GM18907 (cell line): ENCODE data around the gene KCNQ1OT1.

Source experiments
- ATAC-seq: cut with Tn5 transposase; IDR thresholded peaks from one replicate; pipeline ENCODE4 v1.9.1; 2021; ENCODE audit warnings: mild to moderate bottlenecking, moderate library complexity; ENCODE audit not compliant: unreplicated experiment

KCNQ1OT1 gene

DNA sequence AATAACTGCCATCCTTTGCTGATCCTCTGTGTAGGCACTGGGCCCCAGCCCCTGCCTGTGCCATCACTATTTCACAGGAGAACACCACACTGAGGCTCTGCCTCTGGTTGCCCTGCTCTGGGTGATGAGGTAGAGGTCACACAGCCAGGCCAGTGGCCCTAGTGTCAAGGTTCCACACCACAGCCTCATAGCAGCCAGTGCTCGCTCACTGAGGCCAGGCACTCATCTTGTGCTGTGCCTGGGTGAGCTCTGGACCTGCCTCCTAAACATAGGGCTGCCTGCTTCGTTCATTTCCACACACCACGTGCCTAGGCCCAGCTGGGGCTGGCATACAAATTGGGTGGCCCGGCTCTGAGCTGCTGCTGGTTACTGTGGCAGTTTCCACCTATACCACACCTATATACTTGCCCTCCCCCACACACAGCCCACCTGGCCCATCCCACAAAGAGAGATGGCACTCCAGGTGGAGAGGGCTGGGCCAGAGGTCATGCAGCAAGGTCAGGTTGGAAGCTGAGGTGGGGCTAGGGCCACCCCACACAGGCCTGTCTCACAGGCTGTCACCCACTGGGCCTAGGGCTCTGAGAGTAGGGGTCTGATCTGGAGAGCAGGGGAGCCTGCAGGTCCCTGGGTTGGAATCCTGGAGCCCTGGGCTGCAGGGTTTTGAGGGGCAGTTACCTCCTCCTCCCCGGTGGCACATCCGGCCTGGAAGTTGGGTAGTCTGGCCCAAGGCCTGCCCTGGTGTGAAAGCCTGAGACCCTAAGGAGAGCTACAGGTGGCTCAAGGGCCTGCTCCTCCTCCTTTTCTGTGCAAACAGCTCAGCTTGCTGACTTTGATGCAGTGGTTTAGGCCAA is 11.2 kb downstream of the KCNQ1OT1 start:
- no peak for ATAC-seq

DNA sequence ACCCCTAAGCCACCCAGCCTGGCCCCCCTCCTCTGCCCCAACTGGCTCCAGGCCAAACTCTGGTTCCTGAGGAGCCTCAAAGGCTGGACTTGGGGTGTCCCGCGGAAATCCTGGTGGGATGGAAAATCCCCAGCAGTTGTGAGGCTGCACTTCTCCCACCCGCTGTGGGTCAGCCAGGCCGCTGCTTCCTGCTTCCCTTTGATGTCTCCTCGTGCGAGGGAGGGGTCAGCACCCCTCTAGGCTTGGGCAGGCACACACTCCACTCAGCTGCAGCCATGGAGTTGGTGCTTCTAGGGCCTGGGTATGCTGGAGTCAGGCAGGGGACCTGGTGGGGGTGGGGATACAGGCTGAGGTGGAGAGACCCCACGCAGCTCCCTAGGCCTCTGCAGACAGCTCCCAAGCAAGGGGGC is 12.0 kb downstream of the KCNQ1OT1 start:
- no peak for ATAC-seq

DNA sequence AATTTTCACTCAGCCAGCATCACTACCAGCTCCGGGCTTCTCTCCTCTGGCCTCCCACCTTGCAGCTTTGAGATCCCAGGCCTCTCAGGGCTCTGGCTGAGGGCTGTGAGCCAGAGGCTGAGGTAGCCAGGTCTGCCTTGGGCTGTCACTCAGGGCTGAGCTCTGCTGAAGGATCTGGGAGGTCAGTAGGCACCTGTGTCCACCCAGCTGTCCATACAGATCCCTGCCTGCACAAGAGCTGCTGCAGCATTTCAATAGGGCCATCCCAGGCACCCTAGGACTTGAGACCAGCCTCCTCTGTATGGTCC is 12.6 kb downstream of the KCNQ1OT1 start:
- ATAC-seq, result no peak

DNA sequence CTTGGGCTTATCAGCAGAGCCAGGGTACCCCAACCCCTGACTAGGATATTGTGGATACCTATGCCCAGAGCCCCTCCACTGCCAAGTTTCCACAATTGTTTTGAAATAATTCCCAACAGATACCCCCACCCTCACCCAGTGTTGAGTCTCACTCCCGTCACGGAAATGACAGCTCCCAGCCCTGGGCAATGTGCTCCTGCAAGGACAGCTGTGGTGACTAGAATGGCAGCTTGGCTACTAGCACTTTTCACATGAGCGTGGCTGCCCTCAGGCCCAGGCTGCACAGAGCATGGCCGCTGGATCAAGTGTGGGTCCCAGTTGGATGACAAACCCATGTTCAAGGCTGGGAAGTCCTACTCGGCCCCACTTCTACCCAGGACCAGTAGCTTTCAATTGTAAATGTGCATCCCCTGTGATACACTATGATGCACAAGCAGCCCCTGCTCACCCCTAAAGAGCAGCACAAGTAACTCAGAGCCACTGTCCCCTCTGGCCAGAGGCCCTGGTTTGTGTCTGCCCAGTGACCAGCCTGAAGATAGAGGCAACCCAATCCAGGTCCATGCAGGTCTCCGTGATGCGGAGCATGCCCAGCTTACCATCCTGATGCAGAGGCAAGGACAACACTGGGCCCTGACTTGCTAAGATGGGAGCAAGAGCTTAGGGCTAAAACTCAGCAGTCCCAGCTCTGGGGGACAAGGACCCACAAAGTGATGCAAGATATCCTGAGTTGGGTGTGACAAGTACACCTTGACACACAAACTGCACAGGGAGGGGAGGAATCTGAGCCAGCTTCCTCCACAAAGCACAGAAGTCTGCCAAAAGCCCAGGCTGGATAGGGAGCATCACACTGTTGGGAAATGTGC is 13.2 kb downstream of the KCNQ1OT1 start:
- no peak for ATAC-seq

DNA sequence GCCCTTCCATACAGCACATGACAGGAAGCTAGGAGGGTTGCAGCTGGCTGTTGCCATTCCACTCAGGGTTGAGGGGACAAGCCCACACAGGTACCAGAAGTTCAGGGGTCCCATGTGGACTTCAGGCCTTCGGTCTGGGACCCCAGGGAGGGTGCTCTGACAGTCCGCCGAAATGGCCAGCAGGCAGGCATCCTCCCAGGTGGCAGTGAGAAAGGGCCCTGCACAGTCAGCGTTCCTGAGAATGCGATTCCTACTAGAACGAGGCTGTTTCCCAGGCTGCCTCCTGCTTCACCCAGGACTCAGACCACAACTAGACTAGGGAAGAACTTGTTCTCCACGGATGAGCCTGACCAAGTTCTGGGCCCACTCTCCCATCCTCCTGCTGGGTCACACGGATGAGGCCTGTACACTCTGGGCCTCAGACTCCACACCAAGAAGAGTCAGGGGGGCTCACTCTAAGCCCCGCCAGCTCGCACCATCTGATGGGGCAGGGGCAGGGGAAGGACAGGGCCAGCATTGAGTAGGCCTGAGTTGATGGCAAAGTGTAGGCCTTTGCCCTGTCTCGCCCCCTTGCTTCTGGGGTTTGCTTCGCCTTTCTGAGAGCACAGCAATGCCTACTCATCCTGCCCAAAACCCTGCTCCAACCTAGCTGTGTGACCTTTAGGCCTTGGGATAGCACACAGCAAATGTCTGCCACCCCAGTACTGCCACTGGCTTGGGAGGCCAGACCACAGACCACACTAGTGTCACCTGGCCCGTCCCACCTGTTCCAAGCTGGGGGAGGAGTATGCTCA is 14.0 kb downstream of the KCNQ1OT1 start:
- no peak for ATAC-seq

DNA sequence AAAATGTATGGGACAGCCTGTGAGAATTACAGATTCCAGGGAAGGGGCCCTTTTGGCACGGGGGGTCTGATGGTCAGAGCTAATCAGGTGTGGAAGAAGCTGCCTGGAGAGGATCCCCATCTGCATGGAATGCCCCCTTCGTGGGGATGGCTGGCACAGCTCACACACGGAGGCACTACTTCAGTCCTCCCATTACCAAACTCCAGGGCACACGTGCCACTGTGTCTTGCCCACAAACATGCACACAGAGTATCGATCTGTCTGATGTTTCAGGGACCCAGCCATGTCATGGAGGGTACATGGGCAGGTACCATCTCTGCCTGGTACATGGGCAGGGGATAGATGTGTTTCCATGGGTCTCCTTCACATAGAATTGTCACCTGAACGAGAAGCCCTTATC is 14.7 kb downstream of the KCNQ1OT1 start:
- no peak for ATAC-seq

DNA sequence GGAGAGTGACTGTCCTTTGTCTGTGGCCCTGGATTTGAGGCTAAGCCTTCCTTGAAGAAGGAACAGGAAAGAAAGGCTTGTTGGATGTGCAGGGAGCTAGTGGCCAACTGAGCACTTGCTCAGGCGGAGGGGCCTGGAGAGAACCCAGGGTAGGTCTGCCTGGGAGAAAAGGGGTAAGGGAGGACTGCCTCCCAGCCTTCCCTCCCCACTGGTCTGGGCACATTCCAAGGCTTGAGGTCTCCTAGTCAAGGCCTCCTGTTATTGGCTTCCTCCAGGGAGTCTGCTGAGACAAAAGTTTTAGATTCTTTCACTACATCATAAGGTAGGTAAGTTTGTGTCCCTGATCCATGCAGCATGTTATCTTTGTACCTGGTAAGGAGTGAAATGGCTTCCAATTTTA is 15.2 kb downstream of the KCNQ1OT1 start:
- ATAC-seq, result no peak

GRCh38 chr11:2683806-2684205 is 16.0 kb downstream of the KCNQ1OT1 start:
- ATAC-seq, result no peak

GRCh38 chr11:2681408-2682145 is 18.2 kb downstream of the KCNQ1OT1 start:
- ATAC-seq, result no peak

GRCh38 chr11:2679011-2679676 is 20.6 kb downstream of the KCNQ1OT1 start:
- no peak for ATAC-seq

DNA sequence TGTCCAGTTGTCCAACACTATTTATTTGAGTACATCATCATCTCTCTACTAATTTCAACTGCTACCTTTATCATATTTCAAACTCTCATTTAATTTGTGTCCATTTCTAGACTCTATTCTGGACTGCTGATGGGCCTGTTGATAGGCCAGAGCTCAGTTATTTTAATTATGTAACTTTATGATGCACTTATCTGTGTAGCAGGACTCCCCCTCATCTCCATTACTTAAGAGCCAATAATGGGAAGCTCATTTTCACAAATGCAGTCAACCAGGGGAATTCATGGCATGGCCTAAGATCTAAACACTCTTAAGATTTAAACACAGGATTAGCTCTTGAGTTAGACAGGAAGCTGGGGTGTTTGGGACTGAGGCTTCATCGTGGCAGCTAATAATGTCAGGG is 21.4 kb downstream of the KCNQ1OT1 start:
- ATAC-seq, result no peak

- ATAC-seq, result peak; percentile 60
These were observed 22.7 kb downstream of the KCNQ1OT1 start for GRCh38 chr11:2677127-2677526.

GRCh38 chr11:2675540-2675939 is 24.3 kb downstream of the KCNQ1OT1 start:
- no peak for ATAC-seq

GRCh38 chr11:2674658-2675131 is 25.1 kb downstream of the KCNQ1OT1 start:
- ATAC-seq, result no peak

DNA sequence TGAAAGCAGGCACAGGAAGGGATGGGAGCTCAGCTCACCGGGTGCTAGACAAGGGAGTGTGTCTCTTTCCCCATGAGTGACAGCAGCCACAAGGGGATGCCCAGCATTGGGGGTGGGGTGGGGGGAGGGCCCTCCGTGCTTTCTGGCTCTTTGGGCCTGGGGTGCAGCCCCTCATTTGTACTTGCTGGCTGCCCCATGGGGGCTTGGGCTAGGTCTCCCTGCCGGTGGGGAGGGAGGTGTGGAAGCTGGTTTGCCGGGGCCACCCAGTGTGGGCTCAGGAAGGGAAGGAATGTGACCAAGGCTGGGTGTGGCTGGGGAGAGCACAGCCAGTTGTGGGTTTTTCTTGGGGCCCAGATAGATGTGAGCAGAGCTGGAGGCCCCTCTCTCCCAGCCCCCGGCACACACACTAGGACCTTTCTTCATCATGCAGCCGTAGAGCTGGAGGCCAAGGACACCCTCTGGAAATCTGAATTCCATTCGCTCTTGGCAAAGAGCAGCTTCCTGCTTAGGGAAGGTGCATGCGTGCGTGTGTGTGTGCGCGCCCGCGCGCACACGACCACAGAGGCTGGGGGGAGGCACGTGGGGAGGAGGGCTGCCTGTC is 25.8 kb downstream of the KCNQ1OT1 start:
- no peak for ATAC-seq

DNA sequence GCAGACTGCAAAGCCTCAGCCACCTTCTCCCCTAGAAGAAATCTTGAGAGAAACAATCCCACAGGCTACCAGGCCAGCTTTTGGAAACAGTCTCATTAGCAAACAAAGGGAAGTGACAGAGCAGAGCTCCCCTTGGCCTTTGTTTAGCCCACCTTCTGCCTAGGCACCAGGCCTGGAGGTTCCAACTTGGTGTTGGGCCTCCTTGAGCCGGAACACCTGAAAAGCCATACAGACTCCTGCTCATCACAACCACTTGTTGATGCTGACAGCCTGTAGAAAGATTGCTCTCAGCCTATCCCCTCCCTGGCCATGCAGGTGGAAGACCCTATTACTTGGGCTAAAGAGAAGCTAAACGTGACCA is 26.6 kb downstream of the KCNQ1OT1 start:
- ATAC-seq, result no peak

DNA sequence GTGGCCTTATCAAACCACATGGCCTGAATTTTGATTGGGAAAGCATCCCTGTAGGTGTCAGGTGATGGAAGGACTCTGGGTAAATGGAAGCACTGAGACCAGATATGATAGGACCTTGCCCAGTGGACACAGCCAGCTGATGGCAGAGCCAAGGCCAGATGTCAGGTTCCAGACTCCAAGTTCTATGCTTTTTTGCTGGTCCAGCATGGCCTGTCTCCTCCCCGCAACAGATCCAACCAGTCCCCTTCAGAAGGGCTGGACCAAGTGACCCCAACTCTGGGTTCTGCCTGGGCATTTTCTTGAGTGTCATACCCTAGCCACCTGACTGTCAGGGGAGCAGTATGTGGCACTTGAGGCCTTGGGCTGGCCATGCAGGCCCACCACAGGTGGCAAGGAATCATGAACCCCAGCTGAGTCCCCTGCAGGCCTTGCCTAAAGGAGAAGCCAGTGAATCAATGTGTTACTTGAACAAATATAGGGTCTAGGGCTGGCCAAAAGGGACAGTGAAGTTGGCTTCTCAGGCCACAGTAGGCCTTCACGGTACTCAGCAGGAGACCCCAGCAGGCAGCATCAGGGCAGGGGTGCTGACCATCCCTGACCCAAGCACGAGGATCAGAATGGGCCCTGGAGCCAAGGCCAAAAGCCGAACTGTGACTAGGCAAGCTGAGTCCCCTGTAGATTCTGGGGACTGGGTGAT is 27.1 kb downstream of the KCNQ1OT1 start:
- no peak for ATAC-seq

GRCh38 chr11:2671748-2672147 is 28.0 kb downstream of the KCNQ1OT1 start:
- no peak for ATAC-seq

GRCh38 chr11:2670541-2671100 is 29.2 kb downstream of the KCNQ1OT1 start:
- ATAC-seq, result no peak
